H1 (cell line): ENCODE results near the gene FAM193B. TPM values are rescaled to one million over a fixed set of nuclear protein-coding genes. Genes with fewer than 3 reads are reported as not detected.

Source experiments
- CHD7 ChIP-seq: fragments of 300-600 bp; sonication (generic); IDR thresholded peaks from 2 replicates; pipeline ENCODE4 v1.7.1; 2012; ENCODE audit warnings: low read length, moderate library complexity, mild to moderate bottlenecking, inconsistent platforms; ENCODE audit not compliant: insufficient replicate concordance
- polyA plus RNA-seq, 7 experiments: library from polyadenylated mRNA; depleted of rRNA in 3 of 7; stranded (reverse) in 5 of 7; unstranded in 2 of 7; fragments of >200 nt in 5 of 7; fragments of 200-250 nt in 2 of 7; gene quantifications; 1 replicate in 5 of 7; 2 replicates in 1 of 7; 4 replicates in 1 of 7; pipeline versions ENCODE4 v1.2.1 to v1.2.3, GENCODE V29; 2011 to 2013; ENCODE audit warnings: missing spikeins in 2 of 7, mixed read lengths in 2 of 7
- total RNA-seq: library from RNA; stranded (reverse); fragmentation: NEBNext Ultra II Directional; extraction: Animal tissue kit (Norgen Biotek cat#: 25700); gene quantifications from 2 replicates; pipeline ENCODE4 v1.2.1, GENCODE V29; 2021

Gene FAM193B
- total and polyA plus RNA-seq, 2 of the 8 experiments (the other 6 are each of a cell fraction or from before 2014, with no cell fraction given) = 49.9 to 69.8 TPM

GRCh38 chr5:177553671-177554429 is 513 bp downstream of the FAM193B start (continued):
- no peak for TF ChIP-seq CHD7
- TF ChIP-seq, all 59 proteins: peak for 5
